Small intestine (tissue), 7 donors: Measurements from ENCODE around the gene C1S. TPM values are rescaled to one million over a fixed set of nuclear protein-coding genes. Genes with fewer than 3 reads are reported as not detected.
"Not testable (repeated sequence)": the region's sequence is repeated elsewhere in the genome, so short reads cannot be mapped to it uniquely, and the experiment has no call there.

Experiments
- DNase-seq, 2 donors: peaks; one replicate each; pipeline versions ENCODE4 v3.0.0 to v3.0.0-alpha.2; 2013
- FAIRE-seq: peaks from 2 replicates; lab custom pipeline; 2012; peaks lifted over from hg19 to GRCh38; lab: Jason Lieb, UNC
- H3K27ac ChIP-seq, 3 donors: one replicate each; pipeline ENCODE4 v1.5.1; 2013; ENCODE audit warnings: low read length in 2 of 3, mild to moderate bottlenecking in 2 of 3, control low read depth in 1 of 3, inconsistent platforms in 1 of 3, low read depth in 1 of 3, moderate library complexity in 1 of 3
- H3K27me3 ChIP-seq, 3 donors: one replicate each; pipeline ENCODE4 v1.6.1; 2013; ENCODE audit warnings: low read length in 3 of 3, inconsistent platforms in 1 of 3; ENCODE audit not compliant: control insufficient read depth in 3 of 3, insufficient read depth in 3 of 3
- H3K36me3 ChIP-seq, 3 donors: one replicate each; pipeline ENCODE4 v1.6.1; 2013; ENCODE audit warnings: low read length in 3 of 3, inconsistent platforms in 1 of 3, low read depth in 1 of 3, mild to moderate bottlenecking in 1 of 3, moderate library complexity in 1 of 3; ENCODE audit not compliant: control insufficient read depth in 3 of 3, insufficient read depth in 2 of 3
- H3K4me1 ChIP-seq, 3 donors: one replicate each; pipeline ENCODE4 v1.6.1; 2013; ENCODE audit warnings: low read length in 2 of 3, inconsistent platforms in 1 of 3, low read depth in 1 of 3, mild to moderate bottlenecking in 1 of 3, moderate library complexity in 1 of 3; ENCODE audit not compliant: control insufficient read depth in 3 of 3, insufficient read depth in 2 of 3
- H3K4me3 ChIP-seq, 3 donors: one replicate each; pipeline ENCODE4 v1.5.1; 2013; ENCODE audit warnings: low read length in 3 of 3, control low read depth in 1 of 3, inconsistent platforms in 1 of 3, low read depth in 1 of 3, mild to moderate bottlenecking in 1 of 3, moderate library complexity in 1 of 3
- H3K9me3 ChIP-seq, 2 donors: one replicate each; pipeline ENCODE4 v1.6.1; 2013; ENCODE audit warnings: low read depth in 1 of 2, low read length in 1 of 2; ENCODE audit not compliant: control insufficient read depth in 2 of 2, insufficient read depth in 1 of 2
- WGBS, 3 donors: extraction: QIAGEN DNeasy Blood & Tissue Kit; methylation state at CpG; one replicate each; pipeline ENCODE4 v1.1.7; 2013; 5-methylcytosine and 5-hydroxymethylcytosine counted together
- polyA plus RNA-seq, 4 donors: library from polyadenylated mRNA; stranded (reverse) in 3 of 4; unstranded in 1 of 4; fragments of 200-250 nt in 3 of 4; fragments of 120-200 nt in 1 of 4; gene quantifications; one replicate each; pipeline versions ENCODE4 v1.2.1 to v1.2.3, GENCODE V29; 2013
- donor health status: healthy with polysubstance abuse.
- donor health status: control.
- donor health status: control.
- donor health status: Bipolar disorder and iron deficiency.
- donor health status: healthy.

Gene C1S
- polyA plus RNA-seq, 4 donors, result 4.7 to 196 (median 35.0) TPM

- H3K4me1 ChIP-seq, result peaks cover 0 to 14% (median 0%) of the 10 kb centered on the region in 3 donors
- no peak overlapping the region for H3K4me3 ChIP-seq
- H3K9me3 ChIP-seq, result no peaks in the 10 kb centered on the region
- DNase-seq, result no peak
- peaks cover 0 to 50% (median 7%) of the 10 kb centered on the region in 3 donors for H3K36me3 ChIP-seq
- no peak for FAIRE-seq
- H3K27me3 ChIP-seq, result no peaks in the 10 kb centered on the region
- WGBS, 3 donors, result 84 to 92% (median 92%) methylated on average over 10 of the region's 10 CpGs
- no peak overlapping the region for H3K27ac ChIP-seq
Measured at GRCh38 chr12:7101694-7102131, 41.2 kb downstream of the C1S start.

- H3K4me1 ChIP-seq, result peaks cover 0 to 14% (median 1%) of the 10 kb centered on the region in 3 donors
- no peaks in the 10 kb centered on the region for H3K27me3 ChIP-seq
- no peaks in the 10 kb centered on the region for H3K9me3 ChIP-seq
- H3K4me3 ChIP-seq, result no peak overlapping the region
- DNase-seq, result peak in 1 of 2 donors; percentile 26
- WGBS, 3 donors, result 67 to 75% (median 73%) methylated on average over 3 of the region's 3 CpGs
- H3K27ac ChIP-seq, result no peak overlapping the region
- H3K36me3 ChIP-seq, result peaks cover 0 to 42% (median 7%) of the 10 kb centered on the region in 3 donors
- FAIRE-seq, result no peak
Measured at GRCh38 chr12:7102582-7102981, 42.1 kb downstream of the C1S start.

GRCh38 chr12:7103837-7104584 is 43.5 kb downstream of the C1S start:
- Histone ChIP-seq H3K36me3 (peaks cover 0 to 39% (median 6%) of the 10 kb centered on the region in 3 donors), H3K4me3 (no peak overlapping the region), H3K9me3 (no peaks in the 10 kb centered on the region), H3K27me3 (no peaks in the 10 kb centered on the region), H3K4me1 (peaks cover 0 to 14% (median 2%) of the 10 kb centered on the region in 3 donors), H3K27ac (peak overlapping the region in 1 of 3 donors; percentile 46)
- no peak for FAIRE-seq
- DNase-seq, result peak in 1 of 2 donors; percentile 72
- WGBS, 3 donors, result 72 to 81% (median 79%) methylated on average over 14 of the region's 14 CpGs

GRCh38 chr12:7106082-7106481 is 45.6 kb downstream of the C1S start:
- H3K9me3 ChIP-seq, result no peaks in the 10 kb centered on the region
- H3K36me3 ChIP-seq, result peaks cover 0 to 33% (median 6%) of the 10 kb centered on the region in 3 donors
- no peak overlapping the region for H3K4me3 ChIP-seq
- FAIRE-seq (no peak), DNase-seq (no peak)
- WGBS, 3 donors, result 85 to 97% (median 89%) methylated on average over 1 of the region's 1 CpG
- H3K27me3 ChIP-seq, result no peaks in the 10 kb centered on the region
- no peak overlapping the region for H3K27ac ChIP-seq
- H3K4me1 ChIP-seq, result peaks cover 0 to 18% (median 2%) of the 10 kb centered on the region in 3 donors

GRCh38 chr12:7107181-7107580 is 46.7 kb downstream of the C1S start:
- 96 to 98% (median 97%) methylated on average over 5 of the region's 5 CpGs for WGBS, 3 donors

GRCh38 chr12:7107636-7108002 is 47.1 kb downstream of the C1S start:
- DNase-seq, result no peak
- Histone ChIP-seq H3K36me3 (peaks cover 0 to 23% (median 6%) of the 10 kb centered on the region in 3 donors), H3K9me3 (no peaks in the 10 kb centered on the region), H3K27me3 (no peaks in the 10 kb centered on the region), H3K4me1 (peaks cover 0 to 15% (median 2%) of the 10 kb centered on the region in 3 donors), H3K4me3 (peak overlapping the region; percentile 59 to 74 (median 71)), H3K27ac (peak overlapping the region; percentile 90 to 98 (median 91))
- 21 to 40% (median 21%) methylated on average over 3 of the region's 3 CpGs for WGBS, 3 donors
- no peak for FAIRE-seq

More at GRCh38 chr12:7107181-7107580, 46.7 kb downstream of the C1S start:
- FAIRE-seq, H3K27me3 ChIP-seq, H3K9me3 ChIP-seq, DNase-seq: not testable (repeated sequence)
- Histone ChIP-seq H3K4me3 (peak overlapping the region in 1 of 3 donors; percentile 74), H3K36me3 (peaks cover 0 to 27% (median 6%) of the 10 kb centered on the region in 3 donors), H3K27ac (peak overlapping the region in 1 of 3 donors; percentile 90), H3K4me1 (peaks cover 0 to 18% (median 2%) of the 10 kb centered on the region in 3 donors)

GRCh38 chr12:7108003-7108795 is 47.7 kb downstream of the C1S start:
- peak overlapping the region; percentile 59 to 74 (median 71) for H3K4me3 ChIP-seq
- no peaks in the 10 kb centered on the region for H3K9me3 ChIP-seq
- DNase-seq (peak; percentile 78 to 94), FAIRE-seq (no peak)
- no peaks in the 10 kb centered on the region for H3K27me3 ChIP-seq
- H3K4me1 ChIP-seq, result peaks cover 0 to 12% (median 2%) of the 10 kb centered on the region in 3 donors
- WGBS, 3 donors, result 1 to 4% (median 1%) methylated on average over 23 to 30 of the region's 30 CpGs
- peaks cover 0 to 22% (median 6%) of the 10 kb centered on the region in 3 donors for H3K36me3 ChIP-seq
- peak overlapping the region; percentile 90 to 98 (median 91) for H3K27ac ChIP-seq
